OCI-LY1 (cell line): ENCODE data around the gene GPSM1.

Experiments
- CTCF ChIP-seq: fragments of 200-600 bp; sonication (generic), shearing (Covaris generic); IDR thresholded peaks from 2 replicates; pipeline ENCODE4 v1.5.1; 2017; ENCODE audit warnings: mild to moderate bottlenecking, antibody characterized with exemption, low read length, moderate library complexity, mixed read lengths
- EZH2 ChIP-seq: fragments of 200-600 bp; sonication (generic), shearing (Covaris generic); IDR thresholded peaks from 2 replicates; pipeline ENCODE4 v1.8.0; 2017; ENCODE audit warnings: borderline replicate concordance, mixed run types, mild to moderate bottlenecking, antibody characterized with exemption, low read length, moderate library complexity, mixed read lengths

- TF ChIP-seq EZH2 (no peak), CTCF (no peak)
Observed at GRCh38 chr9:136327304-136327974, at the start of gene GPSM1.
